GM19372 (cell line): Measurements from ENCODE around the gene LRRC8E.
"Not testable (repeated sequence)": the region's sequence is repeated elsewhere in the genome, so short reads cannot be mapped to it uniquely, and the experiment has no call there.

ENCODE experiments used
- ATAC-seq: cut with Tn5 transposase; IDR thresholded peaks from one replicate; pipeline ENCODE4 v1.9.1; 2021; ENCODE audit warnings: mild to moderate bottlenecking, low read depth, moderate library complexity; ENCODE audit not compliant: unreplicated experiment

Gene LRRC8E

GRCh38 chr19:7928741-7929701 is 40.7 kb downstream of the LRRC8E start:
- ATAC-seq = no peak

DNA sequence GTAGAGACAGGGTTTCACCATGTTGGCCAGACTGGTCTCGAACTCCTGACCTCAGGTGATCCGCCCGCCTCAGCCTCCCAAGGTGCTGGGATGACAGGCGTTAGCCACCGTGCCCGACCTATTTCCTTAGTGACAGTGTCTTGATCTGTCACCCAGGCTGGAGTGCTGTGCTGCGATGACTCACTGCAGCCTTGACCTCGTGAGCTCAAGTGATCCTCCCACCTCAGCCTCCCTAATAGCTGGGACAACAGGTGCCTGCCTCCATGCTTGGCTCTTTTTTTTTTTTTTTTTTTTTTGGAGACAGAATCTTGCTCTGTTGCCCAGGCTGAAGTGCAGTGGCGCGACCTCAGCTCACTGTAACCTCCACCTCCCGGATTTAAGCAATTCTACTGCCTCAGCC is 41.7 kb downstream of the LRRC8E start:
- ATAC-seq = not testable (repeated sequence)

- ATAC-seq = no peak
Measured at GRCh38 chr19:7930765-7931164, 42.5 kb downstream of the LRRC8E start.

- ATAC-seq = no peak
Measured at GRCh38 chr19:7931221-7932061, 43.1 kb downstream of the LRRC8E start.

GRCh38 chr19:7932276-7932929 is 44.1 kb downstream of the LRRC8E start:
- ATAC-seq = no peak

DNA sequence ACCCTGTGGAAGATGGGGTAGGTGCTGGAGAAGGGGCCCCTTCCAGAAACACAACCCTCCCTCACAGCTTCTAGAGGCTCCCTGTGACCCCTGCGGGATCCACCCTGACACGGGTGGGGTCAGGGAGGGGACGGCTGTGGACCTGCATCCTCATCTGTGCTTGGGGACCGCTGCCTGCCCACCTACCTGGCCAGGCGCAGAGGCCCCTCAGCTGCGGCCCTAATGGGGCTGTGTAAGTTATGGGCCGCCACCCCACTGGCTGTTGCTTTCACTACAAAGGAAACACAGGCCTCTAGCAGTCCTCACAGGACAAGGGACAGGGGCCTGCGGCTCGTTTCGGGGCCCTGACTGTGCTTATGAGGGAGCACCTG is 44.6 kb downstream of the LRRC8E start:
- no peak for ATAC-seq

GRCh38 chr19:7933411-7933810 is 45.1 kb downstream of the LRRC8E start:
- ATAC-seq = no peak

DNA sequence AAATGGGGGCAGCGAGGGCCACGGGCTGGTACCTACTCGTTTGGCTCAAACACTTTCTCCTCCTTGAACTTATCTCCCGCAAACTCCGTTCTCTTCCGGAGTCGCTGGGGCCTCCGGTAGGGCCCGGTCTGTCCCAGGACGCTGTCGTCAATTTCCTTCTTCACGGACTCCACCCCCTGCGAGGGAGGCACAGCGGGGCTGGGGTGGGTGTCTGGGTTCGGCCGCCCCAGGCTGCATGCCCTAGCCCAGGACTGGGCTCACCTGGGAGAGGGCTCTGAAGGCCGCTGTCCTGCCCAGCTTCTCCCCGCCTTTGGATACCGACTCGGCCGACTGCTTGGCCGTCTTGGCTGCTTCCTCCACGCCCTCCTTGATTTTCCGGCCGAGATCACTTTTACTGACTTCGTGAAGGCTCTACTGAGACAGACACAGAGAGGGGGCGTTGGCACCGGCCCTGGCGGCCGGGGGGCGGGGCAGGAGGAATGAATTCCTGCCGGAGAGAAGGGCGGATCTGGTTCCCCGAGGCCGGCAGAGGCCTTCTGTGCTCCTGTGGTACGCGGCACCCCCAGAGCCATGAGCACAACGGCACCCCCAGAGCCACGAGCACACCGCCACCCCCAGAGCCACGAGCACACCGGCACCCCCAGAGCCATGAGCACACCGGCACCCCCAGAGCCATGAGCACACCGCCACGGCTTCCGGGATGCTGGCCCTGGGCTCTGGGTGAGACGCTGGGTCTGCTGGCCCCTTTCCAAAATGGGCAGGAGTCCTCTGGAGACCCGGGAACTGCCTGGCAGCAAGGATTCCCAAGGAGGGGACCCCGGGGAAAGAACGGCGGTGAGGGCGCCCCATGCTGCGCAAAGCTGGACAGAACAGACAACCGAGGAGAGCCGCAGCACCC is 45.8 kb downstream of the LRRC8E start:
- ATAC-seq = no peak

DNA sequence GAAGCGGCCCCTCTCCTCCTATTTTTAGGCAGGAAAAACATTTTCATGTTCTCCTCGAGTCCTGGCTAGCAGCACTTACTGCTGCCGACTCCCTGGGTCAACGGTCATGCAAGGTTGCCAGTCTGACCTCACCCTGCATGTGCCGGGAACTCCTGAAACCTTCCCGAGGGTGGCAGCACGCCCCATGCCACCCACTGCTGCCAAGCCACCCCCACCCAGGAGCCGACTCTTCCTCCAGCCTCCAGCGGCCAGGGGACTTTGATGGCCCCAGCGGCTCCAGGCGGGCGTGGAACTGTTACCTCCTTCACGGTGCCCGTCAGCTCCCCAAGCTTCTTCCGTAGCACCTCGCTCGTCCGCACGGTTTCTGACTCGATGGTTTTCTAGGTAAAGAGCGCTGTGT is 46.5 kb downstream of the LRRC8E start:
- ATAC-seq = no peak

DNA sequence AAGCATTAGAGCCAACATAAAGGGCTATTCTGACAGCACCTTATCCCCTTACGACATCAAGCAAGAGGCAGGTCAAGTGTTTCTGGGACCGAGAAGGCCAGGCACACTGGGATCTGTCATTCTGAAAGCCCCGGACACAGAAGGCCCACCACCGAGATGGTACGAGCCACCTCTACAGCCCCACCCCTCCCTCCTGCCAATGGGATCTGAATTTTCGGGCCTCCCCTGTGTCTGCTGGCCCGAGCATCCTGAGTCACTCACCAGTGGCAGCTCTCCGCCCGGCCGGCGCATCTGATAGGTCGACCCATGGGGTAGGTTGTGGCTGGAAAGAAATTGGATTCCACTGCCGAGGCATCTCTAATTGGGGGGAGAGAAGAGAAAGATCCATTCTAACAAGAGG is 52.5 kb downstream of the LRRC8E start:
- no peak for ATAC-seq

GRCh38 chr19:7941895-7942596 is 53.7 kb downstream of the LRRC8E start:
- no peak for ATAC-seq

DNA sequence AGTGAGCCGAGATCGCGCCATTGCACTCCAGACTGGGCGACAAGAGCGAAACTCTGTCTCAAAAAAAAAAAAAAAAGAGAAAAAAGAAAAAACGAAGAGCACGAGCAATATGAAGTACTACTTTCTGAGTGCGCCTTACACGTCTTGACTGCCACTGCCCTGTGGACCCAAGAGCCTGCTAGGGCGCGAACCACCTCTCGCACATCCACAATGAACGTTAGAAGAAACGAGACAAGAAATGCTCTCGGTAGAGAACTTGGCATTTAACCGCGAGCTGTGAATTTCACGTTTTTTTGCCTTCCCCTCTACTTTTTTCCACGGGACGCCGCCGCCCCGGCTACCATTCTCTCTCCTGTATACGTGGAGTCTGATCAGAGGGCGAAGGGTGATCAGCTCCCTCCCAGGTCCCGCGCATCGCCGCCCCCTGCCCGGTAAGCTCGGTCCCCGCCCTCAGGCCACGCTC is 54.7 kb downstream of the LRRC8E start:
- no peak for ATAC-seq

GRCh38 chr19:7943444-7944176 is 55.3 kb downstream of the LRRC8E start, which contains the start of gene TIMM44:
TSS of gene TIMM44 (minus strand) at chr19:7943666. CDS start at chr19:7943651, 15 bp downstream.
- ATAC-seq = peak; percentile 97

DNA sequence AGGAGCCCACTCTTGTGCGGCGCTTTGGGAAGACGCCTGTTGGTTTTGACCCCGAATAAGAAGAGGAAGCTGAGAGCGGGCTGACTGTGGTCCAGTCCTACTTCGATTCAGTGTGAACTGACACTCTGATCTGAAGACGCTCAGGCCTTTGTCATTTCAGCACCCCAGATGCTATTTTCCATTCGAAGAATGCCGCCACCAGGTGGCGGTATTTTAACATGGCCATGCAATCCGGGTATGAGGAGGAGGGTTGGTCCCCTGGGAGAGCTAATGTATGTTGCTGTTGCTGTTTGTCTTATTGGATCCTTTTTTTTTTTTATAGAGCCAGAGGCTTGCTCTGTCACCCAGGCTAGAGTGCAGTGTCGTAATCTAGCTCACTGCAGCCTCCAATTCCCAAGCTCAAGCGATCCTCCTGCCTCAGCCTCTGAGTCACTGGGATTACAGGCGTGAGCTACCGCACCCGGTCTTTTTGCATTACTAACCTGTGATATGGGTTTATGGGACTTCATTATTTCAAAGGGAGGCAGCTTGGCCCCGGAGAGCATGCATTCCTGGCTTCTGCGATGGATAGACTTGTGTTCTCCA is 56.0 kb downstream of the LRRC8E start:
- ATAC-seq = no peak

- ATAC-seq = no peak
Measured at GRCh38 chr19:7947939-7948338, 59.6 kb downstream of the LRRC8E start.
